Cardiac fibroblast (primary cell): ENCODE measurements around the gene ITGB6.

ENCODE experiments used
- DNase-seq, 2 donors: peaks; one replicate each; pipeline versions ENCODE4 v3.0.0 to v3.0.0-alpha.2; 2010; ENCODE audit warnings: low read depth in 2 of 2
- H3K4me3 ChIP-seq, 2 donors: replicated peaks in 1 of 2; 1 replicate in 1 of 2; 2 replicates in 1 of 2; pipeline ENCODE4 v1.5.1; 2011; ENCODE audit warnings: low read depth in 2 of 2, low read length in 2 of 2, mild to moderate bottlenecking in 2 of 2, moderate library complexity in 1 of 2
- CTCF ChIP-seq: IDR thresholded peaks from one replicate; pipeline ENCODE4 v1.5.1; 2011; ENCODE audit warnings: low read depth, mild to moderate bottlenecking, low read length, inconsistent platforms

ITGB6 gene

GRCh38 chr2:160061944-160062291, 138.2 kb downstream of the ITGB6 start:
- H3K4me3 ChIP-seq = peak overlapping the region; percentile 71 to 72
- no peak for TF ChIP-seq CTCF
- peak in 1 of 2 donors; percentile 10 for DNase-seq

- no peak for DNase-seq
- peak overlapping the region; percentile 71 to 72 for H3K4me3 ChIP-seq
- no peak for TF ChIP-seq CTCF
Measured at GRCh38 chr2:160061533-160061932, 138.5 kb downstream of the ITGB6 start.

GRCh38 chr2:160060297-160060696, 139.8 kb downstream of the ITGB6 start:
- no peak for DNase-seq
- no peak overlapping the region for H3K4me3 ChIP-seq
- TF ChIP-seq CTCF = no peak

GRCh38 chr2:160057356-160057755, 142.7 kb downstream of the ITGB6 start:
- no peak for TF ChIP-seq CTCF
- DNase-seq = no peak
- H3K4me3 ChIP-seq = no peak overlapping the region

DNA sequence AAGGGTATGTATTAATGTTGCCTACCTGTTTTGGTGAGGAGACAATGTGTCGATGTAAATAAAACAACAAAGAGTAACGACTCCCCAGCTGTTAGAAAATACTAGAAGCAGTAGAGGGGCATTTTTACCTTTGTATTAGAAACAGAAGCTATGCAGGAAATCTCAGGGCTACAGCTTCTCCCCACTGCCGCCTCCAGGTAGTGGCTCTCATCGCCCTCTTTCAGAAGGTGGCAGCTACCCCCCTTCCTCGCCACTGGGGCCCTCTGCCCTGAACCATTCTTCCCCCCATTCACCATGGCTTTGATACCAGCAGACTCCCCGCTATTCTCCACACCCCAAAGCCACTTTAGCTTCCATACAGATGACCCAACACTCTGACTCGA, 144.4 kb downstream of the ITGB6 start:
- no peak for TF ChIP-seq CTCF
- H3K4me3 ChIP-seq = no peak overlapping the region
- DNase-seq = no peak

DNA sequence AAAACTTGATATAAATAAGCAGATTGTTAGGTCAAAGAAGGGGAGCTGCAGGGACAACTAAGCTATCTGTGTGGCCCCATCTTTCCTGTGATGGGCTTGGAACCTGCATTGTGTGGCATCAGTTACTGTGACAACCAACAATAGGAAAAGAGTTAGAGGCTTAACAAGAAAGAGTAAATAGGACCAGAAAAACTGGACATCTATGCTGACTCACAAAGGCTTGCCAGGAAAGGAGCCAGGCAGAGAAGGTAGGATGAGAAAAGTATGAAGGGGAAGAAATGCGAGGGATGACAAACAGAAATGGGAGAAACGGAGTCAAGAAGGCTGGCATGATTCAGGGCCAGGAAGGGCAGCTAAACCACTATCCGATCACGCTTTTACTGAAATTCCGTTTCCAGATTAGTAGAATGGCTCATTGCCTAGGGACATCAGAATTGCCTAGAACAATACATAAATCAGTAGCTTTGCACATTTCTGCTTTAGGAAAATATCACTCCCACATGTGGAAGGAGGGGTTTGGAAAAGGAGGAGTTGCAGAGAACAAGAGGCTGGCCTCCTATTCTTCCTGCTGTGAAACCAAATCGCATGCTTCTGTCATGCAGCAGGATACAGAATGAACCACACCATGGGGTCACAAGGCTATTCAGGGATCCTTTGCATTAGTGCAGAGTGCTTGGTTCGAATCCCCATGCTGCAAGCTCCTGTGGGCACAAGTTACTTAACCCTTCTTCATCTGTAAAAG, 144.9 kb downstream of the ITGB6 start:
- peak; percentile 58 to 74 for DNase-seq
- no peak for TF ChIP-seq CTCF
- H3K4me3 ChIP-seq = no peak overlapping the region

DNA sequence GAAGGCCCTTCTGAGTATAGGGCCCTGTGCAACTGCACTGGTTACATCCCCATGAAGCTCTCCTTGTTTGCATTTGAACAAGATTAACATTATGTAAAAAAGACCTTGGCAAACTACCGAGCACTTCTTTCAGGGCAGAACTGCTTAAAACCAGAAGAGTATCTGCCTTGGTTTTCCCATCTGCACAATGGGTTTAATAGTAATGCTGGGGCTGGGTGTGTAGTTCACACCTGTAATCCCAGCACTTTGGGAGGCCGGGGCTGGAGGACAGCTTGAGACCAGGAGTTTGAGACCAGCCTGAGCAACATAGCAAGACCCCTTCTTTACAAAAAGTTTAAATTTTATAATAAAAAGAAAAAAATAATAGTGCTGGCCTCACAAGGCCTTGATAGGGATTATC, 146.1 kb downstream of the ITGB6 start:
- no peak overlapping the region for H3K4me3 ChIP-seq
- DNase-seq = no peak
- no peak for TF ChIP-seq CTCF
